Right lobe of liver (tissue), 6 donors: Measurements from ENCODE around the gene CISH. TPM values are rescaled to one million over a fixed set of nuclear protein-coding genes. Genes with fewer than 3 reads are reported as not detected.
A peak's percentile ranks its signal among the peaks of the same experiment; 100 is the strongest.

ENCODE experiments used
- ATAC-seq, 4 donors: fragments of 200-7000 bp; cut with Tn5 transposase; one replicate each; pipeline ENCODE4 v1.9.1; 2020; ENCODE audit warnings: mild to moderate bottlenecking in 4 of 4, moderate library complexity in 4 of 4
- DNase-seq, 3 donors: peaks; one replicate each; pipeline ENCODE4 v3.0.0-alpha.2; 2020
- H3K27ac ChIP-seq, 3 donors: fragments of 200-600 bp; one replicate each; pipeline ENCODE4 v1.8.0; 2022
- H3K27me3 ChIP-seq, 2 donors: fragments of 200-600 bp; one replicate each; pipeline ENCODE4 v1.8.0; 2022
- H3K36me3 ChIP-seq, 4 donors: fragments of 200-600 bp; sonication (generic) in 1 of 4; one replicate each; pipeline versions ENCODE4 v1.5.1 to v1.8.0; 2017 to 2022; ENCODE audit warnings: control low read depth in 1 of 4
- H3K4me1 ChIP-seq, 4 donors: fragments of 200-600 bp; sonication (generic) in 1 of 4; one replicate each; pipeline versions ENCODE4 v1.5.1 to v1.8.0; 2017 to 2022; ENCODE audit warnings: control low read depth in 1 of 4
- H3K4me3 ChIP-seq, 3 donors: fragments of 200-600 bp; one replicate each; pipeline ENCODE4 v1.8.0; 2022
- H3K9me3 ChIP-seq, 4 donors: fragments of 200-600 bp; sonication (generic) in 1 of 4; one replicate each; pipeline versions ENCODE4 v1.5.1 to v1.8.0; 2017 to 2022; ENCODE audit warnings: control low read depth in 1 of 4
- POLR2A ChIP-seq: fragments of 450-650 bp; IDR thresholded peaks from one replicate; pipeline ENCODE4 v1.6.1; 2017; ENCODE audit warnings: antibody characterized with exemption, mild to moderate bottlenecking
- WGBS: methylation state at CpG from one replicate; pipeline ENCODE4 v1.1.6; 2018; ENCODE audit warnings: low coverage, low lambda C conversion rate; ENCODE audit not compliant: insufficient coverage; ENCODE audit errors: missing lambda C conversion rate; 5-methylcytosine and 5-hydroxymethylcytosine counted together
- intact Hi-C, 2 donors: fragments of 100-400 bp; cut with DNase I; formaldehyde crosslinking; loops; one replicate each; pipeline versions ENCODE4 v1.11.2 to v1.14.1; 2022
- total RNA-seq, 6 experiments: library from RNA; depleted of rRNA in 2 of 6; stranded (reverse); fragments of >200 nt in 2 of 6; fragmentation: NEBNext Ultra II Directional in 3 of 6; extraction: Animal tissue kit (Norgen Biotek cat#: 25700) in 3 of 6; gene quantifications; one replicate each; pipeline versions ENCODE4 v1.1.0 to v1.2.4, GENCODE V29; 2016 to 2023
- TF ChIP-seq, protein P1 (sequence below), 4 donors: fragments of 200-600 bp in 3 of 4; fragments of 450-650 bp in 1 of 4; IDR thresholded peaks; one replicate each; pipeline versions ENCODE4 v1.5.1 to v1.8.0; 2016 to 2022; ENCODE audit warnings: antibody characterized with exemption in 4 of 4, mild to moderate bottlenecking in 2 of 4
- donor health status: DM: no; HTN: yes; CAD: no.
- donor health status: DM: no; HTN: no; CAD: no.
- donor health status: DM: no; HTN: no; CAD: no.
- donor health status: DM: no; HTN: yes; CAD: no.
- donor health status: DM: no; HTN: yes; CAD: no.

The CISH gene
- total RNA-seq, 6 experiments from 2014 or later, result 5.3 to 28.1 (median 17.8) TPM

DNA sequence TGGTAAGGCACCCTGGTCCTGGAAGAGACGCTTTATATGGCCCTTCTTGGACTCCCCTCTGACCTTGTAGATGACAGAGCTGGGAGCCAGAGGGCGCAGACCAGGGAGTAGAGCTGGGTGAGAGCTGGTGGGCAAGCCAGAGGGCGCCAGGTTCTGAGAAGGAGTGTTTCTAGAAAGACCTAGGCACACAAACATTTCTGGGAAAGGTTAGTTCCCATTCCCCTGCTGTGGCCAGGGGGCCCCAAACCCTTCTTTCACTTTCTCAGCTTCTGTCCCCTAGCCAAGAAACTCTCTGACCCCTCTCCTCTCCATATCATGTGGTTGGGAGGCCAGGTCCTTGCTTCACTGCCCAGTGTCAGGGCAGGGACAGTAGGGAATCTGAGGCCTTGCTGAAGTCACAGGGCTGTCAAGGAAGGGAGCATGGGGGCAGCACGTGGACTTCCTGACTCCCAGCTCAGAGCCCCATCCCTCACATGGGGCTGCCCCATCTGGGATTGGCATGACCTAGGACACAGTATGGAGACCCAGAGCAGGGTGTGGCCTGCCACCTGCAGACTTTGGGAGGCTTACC, 38.7 kb downstream of the CISH start:
- no peak overlapping the region for H3K4me3 ChIP-seq
- no peak for DNase-seq
- peaks cover 0 to 32% (median 12%) of the 10 kb centered on the region in 4 donors for H3K4me1 ChIP-seq
- no peaks in the 10 kb centered on the region for H3K9me3 ChIP-seq
- TF ChIP-seq, protein P1, sequence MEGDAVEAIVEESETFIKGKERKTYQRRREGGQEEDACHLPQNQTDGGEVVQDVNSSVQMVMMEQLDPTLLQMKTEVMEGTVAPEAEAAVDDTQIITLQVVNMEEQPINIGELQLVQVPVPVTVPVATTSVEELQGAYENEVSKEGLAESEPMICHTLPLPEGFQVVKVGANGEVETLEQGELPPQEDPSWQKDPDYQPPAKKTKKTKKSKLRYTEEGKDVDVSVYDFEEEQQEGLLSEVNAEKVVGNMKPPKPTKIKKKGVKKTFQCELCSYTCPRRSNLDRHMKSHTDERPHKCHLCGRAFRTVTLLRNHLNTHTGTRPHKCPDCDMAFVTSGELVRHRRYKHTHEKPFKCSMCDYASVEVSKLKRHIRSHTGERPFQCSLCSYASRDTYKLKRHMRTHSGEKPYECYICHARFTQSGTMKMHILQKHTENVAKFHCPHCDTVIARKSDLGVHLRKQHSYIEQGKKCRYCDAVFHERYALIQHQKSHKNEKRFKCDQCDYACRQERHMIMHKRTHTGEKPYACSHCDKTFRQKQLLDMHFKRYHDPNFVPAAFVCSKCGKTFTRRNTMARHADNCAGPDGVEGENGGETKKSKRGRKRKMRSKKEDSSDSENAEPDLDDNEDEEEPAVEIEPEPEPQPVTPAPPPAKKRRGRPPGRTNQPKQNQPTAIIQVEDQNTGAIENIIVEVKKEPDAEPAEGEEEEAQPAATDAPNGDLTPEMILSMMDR (IDR thresholded peaks at IDR 0.05), result no peak
- TF ChIP-seq POLR2A, result no peak
- ATAC-seq, result no peak
- peak overlapping the region in 2 of 3 donors; percentile 28 to 30 for H3K27ac ChIP-seq
- 71% methylated on average over 1 of the region's 4 CpGs for WGBS
- peaks cover 0 to 2% (median 0%) of the 10 kb centered on the region in 4 donors for H3K36me3 ChIP-seq
- intact Hi-C loops, result loop anchor here (2.0 to 5.0 kb wide), 2 partner anchors 39 to 40 kb away; partner anchors contain the start of gene CISH (in 1 of the 2)
- no peaks in the 10 kb centered on the region for H3K27me3 ChIP-seq

DNA sequence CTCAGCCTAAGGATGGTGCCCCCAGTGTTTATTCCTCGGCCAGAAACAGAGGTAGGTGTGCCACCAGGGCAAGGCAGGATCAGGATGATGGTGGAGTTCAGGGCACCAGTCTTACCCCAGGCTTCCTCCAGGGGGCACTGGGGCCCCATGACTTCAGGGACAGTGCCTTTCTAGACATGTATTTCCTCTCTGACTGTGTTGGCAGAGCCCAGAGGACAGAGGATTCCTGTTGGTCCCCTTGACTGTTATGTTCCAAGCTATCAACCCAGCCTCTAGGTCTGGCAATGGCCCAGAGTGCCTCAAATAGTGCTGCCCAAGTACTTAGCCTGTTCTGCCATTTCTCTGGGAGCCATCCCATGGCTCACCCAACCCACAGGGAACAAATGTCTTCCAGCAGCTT, 39.4 kb downstream of the CISH start:
- no peaks in the 10 kb centered on the region for H3K36me3 ChIP-seq
- intact Hi-C loops, result loop anchor here (2.0 to 5.0 kb wide), 2 partner anchors 40 to 41 kb away; partner anchors contain the start of gene CISH (in 1 of the 2)

DNA sequence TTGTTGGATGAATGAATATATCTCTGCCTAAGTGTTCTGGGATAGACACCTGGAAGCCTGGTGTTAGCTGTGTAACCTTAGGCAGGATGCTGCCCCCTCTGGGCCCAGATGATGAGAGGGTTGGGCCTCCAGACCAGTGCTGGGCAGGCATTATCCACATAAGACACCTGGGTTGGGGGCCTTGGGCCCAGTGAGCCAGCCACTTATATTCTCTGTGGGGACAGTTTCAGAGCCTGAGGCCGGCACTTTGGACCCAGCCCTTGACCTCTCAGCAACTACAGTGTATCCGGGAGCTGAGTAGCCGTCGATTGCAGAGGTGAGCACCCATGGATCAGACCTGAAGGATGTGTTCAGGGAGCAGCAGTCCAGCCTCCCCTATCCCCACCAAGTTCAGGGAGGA, 40.1 kb downstream of the CISH start:
- TF ChIP-seq, protein P1 (IDR thresholded peaks at IDR 0.05), result no peak
- no peak for TF ChIP-seq POLR2A
- Histone ChIP-seq H3K9me3 (no peaks in the 10 kb centered on the region), H3K4me3 (no peak overlapping the region), H3K4me1 (peaks cover 0 to 38% (median 13%) of the 10 kb centered on the region in 4 donors), H3K27ac (no peak overlapping the region), H3K36me3 (no peaks in the 10 kb centered on the region), H3K27me3 (no peaks in the 10 kb centered on the region)
- 38% methylated on average over 3 of the region's 4 CpGs for WGBS
- DNase-seq (no peak), ATAC-seq (no peak)
- intact Hi-C loops, result loop anchor here in 1 of 2 donors (5.0 kb wide), 1 partner anchor 41 kb away; the partner anchor contains the start of gene CISH

More for the DNA sequence above, 39.4 kb downstream of the CISH start:
- peak; percentile 78 to 82 (median 82) for DNase-seq
- Histone ChIP-seq H3K4me1 (peaks cover 0 to 35% (median 13%) of the 10 kb centered on the region in 4 donors), H3K27me3 (no peaks in the 10 kb centered on the region), H3K27ac (peak overlapping the region in 2 of 3 donors; percentile 28 to 30), H3K4me3 (no peak overlapping the region), H3K9me3 (no peaks in the 10 kb centered on the region)
- TF ChIP-seq, protein P1 (IDR thresholded peaks at IDR 0.05), result peak; percentile 94 to 98 (median 96)
- TF ChIP-seq POLR2A, result no peak
- WGBS, result 20% methylated on average over 1 of the region's 1 CpG
- peak; percentile 63 to 72 (median 68) for ATAC-seq

DNA sequence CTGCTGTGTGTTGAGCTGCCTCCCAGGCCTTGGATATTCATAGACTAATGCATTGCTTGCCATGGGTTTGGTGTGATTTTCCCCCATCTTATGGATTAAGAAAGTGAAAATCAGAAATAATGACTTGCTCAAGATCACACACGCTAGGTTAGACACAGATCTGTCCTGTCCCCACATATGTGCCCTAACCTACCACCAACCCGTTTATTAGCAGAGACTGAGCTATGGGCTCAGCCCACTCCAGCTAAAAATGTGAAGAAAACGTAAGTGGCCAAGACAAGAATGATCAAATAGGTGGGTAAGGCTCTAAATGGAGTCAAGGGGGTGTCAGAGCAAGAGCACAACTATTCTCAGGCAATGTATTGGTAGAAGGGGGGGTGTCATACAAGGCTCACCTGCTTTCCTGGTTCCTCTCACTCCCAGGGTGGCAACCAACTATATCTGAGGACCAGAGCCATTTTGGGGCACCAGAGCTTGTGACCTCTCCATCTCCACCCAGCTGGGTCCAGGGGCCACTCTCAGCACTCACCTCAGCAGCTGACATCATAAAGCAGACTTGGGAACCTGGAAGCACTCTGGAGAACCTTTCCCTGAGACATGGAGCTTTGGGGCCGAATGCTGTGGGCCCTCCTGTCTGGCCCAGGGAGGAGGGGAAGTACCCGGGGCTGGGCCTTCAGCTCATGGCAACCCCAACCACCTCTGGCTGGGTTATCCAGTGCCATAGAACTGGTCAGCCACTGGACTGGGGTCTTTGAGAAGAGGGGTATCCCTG, 40.9 kb downstream of the CISH start:
- Histone ChIP-seq H3K4me1 (peaks cover 0 to 38% (median 13%) of the 10 kb centered on the region in 4 donors), H3K27me3 (no peaks in the 10 kb centered on the region), H3K27ac (no peak overlapping the region), H3K9me3 (no peaks in the 10 kb centered on the region), H3K4me3 (no peak overlapping the region), H3K36me3 (no peaks in the 10 kb centered on the region)
- WGBS, result 71% methylated on average over 3 of the region's 5 CpGs
- TF ChIP-seq POLR2A, result no peak
- TF ChIP-seq, protein P1 (IDR thresholded peaks at IDR 0.05), result no peak
- DNase-seq (no peak), ATAC-seq (no peak)
- intact Hi-C loops, result loop anchor here in 1 of 2 donors (5.0 kb wide), 1 partner anchor 42 kb away; the partner anchor contains the start of gene CISH
